ENCODE measurements around the gene NARS2.
"Not testable (repeated sequence)": the region's sequence is repeated elsewhere in the genome, so short reads cannot be mapped to it uniquely, and the experiment has no call there.

NARS2 gene

GRCh38 chr11:78574386-78575381 lies at the start of gene NARS2:
Gene NARS2, minus strand, starts transcription at chr11:78574864. Its CDS starts 376 bp downstream, at chr11:78574488.
- peak; percentile 95 for DNase-seq (ENCODE audit: low read depth, low spot score)

GRCh38 chr11:78622666-78623065 lies 48.0 kb upstream of the NARS2 start:
- DNase-seq (ENCODE audit: low read depth, low spot score): no peak

- DNase-seq (ENCODE audit: low read depth, low spot score): no peak
Measured at GRCh38 chr11:78620159-78620558, 45.5 kb upstream of the NARS2 start.

GRCh38 chr11:78615724-78616123 lies 41.1 kb upstream of the NARS2 start:
- no peak for DNase-seq (ENCODE audit: low read depth, low spot score)

GRCh38 chr11:78613378-78613813 lies 38.7 kb upstream of the NARS2 start:
- no peak for DNase-seq (ENCODE audit: low read depth, low spot score)

- no peak for DNase-seq (ENCODE audit: low read depth, low spot score)
Measured at GRCh38 chr11:78612721-78613377, 38.2 kb upstream of the NARS2 start.

- DNase-seq (ENCODE audit: low read depth, low spot score): not testable (repeated sequence)
Measured at GRCh38 chr11:78609321-78609720, 34.7 kb upstream of the NARS2 start.

- no peak for DNase-seq (ENCODE audit: low read depth, low spot score)
Measured at GRCh38 chr11:78607696-78608095, 33.0 kb upstream of the NARS2 start.

- DNase-seq (ENCODE audit: low read depth, low spot score): no peak
Measured at GRCh38 chr11:78606667-78607066, 32.0 kb upstream of the NARS2 start.

GRCh38 chr11:78605296-78605695 lies 30.6 kb upstream of the NARS2 start:
- no peak for DNase-seq (ENCODE audit: low read depth, low spot score)

GRCh38 chr11:78603792-78604191 lies 29.1 kb upstream of the NARS2 start:
- no peak for DNase-seq (ENCODE audit: low read depth, low spot score)

- not testable (repeated sequence) for DNase-seq (ENCODE audit: low read depth, low spot score)
Measured at GRCh38 chr11:78602771-78603170, 28.1 kb upstream of the NARS2 start.

- not testable (repeated sequence) for DNase-seq (ENCODE audit: low read depth, low spot score)
Measured at GRCh38 chr11:78601066-78601465, 26.4 kb upstream of the NARS2 start.

- DNase-seq (ENCODE audit: low read depth, low spot score): not testable (repeated sequence)
Measured at GRCh38 chr11:78597579-78597978, 22.9 kb upstream of the NARS2 start.

GRCh38 chr11:78595436-78596130 lies 20.9 kb upstream of the NARS2 start:
- peak; percentile 14 for DNase-seq (ENCODE audit: low read depth, low spot score)

GRCh38 chr11:78594814-78595213 lies 20.1 kb upstream of the NARS2 start:
- DNase-seq (ENCODE audit: low read depth, low spot score): no peak

GRCh38 chr11:78588517-78588916 lies 13.9 kb upstream of the NARS2 start:
- DNase-seq (ENCODE audit: low read depth, low spot score): no peak

GRCh38 chr11:78587446-78587845 lies 12.8 kb upstream of the NARS2 start:
- DNase-seq (ENCODE audit: low read depth, low spot score): no peak

- DNase-seq (ENCODE audit: low read depth, low spot score): no peak
Measured at GRCh38 chr11:78586452-78587046, 11.9 kb upstream of the NARS2 start.

GRCh38 chr11:78583889-78584288 lies 9.2 kb upstream of the NARS2 start:
- DNase-seq (ENCODE audit: low read depth, low spot score): no peak

- no peak for DNase-seq (ENCODE audit: low read depth, low spot score)
Measured at GRCh38 chr11:78577495-78577894, 2.8 kb upstream of the NARS2 start.

Data from ELF-1 (cell line).